H9 (cell line): Measurements from ENCODE around the gene ARHGAP24. TPM values are rescaled to one million over a fixed set of nuclear protein-coding genes. Genes with fewer than 3 reads are reported as not detected.

Experiments
- DNase-seq: peaks from one replicate; pipeline ENCODE4 v3.0.0-alpha.2; 2017
- H2AFZ ChIP-seq: one replicate; pipeline ENCODE4 v1.6.1; 2013; ENCODE audit warnings: mild to moderate bottlenecking, low read length, control low read depth, moderate library complexity
- H2AK5ac ChIP-seq: 2 replicates; pipeline ENCODE4 v1.6.1; 2013; ENCODE audit warnings: low read length, control low read depth, mixed read lengths; ENCODE audit not compliant: insufficient read length
- H2BK120ac ChIP-seq: one replicate; pipeline ENCODE4 v1.6.1; 2013; ENCODE audit warnings: low read depth, mild to moderate bottlenecking, low read length, control low read depth, inconsistent platforms; ENCODE audit not compliant: poor library complexity, severe bottlenecking
- H2BK12ac ChIP-seq: 2 replicates; pipeline ENCODE4 v1.6.1; 2013; ENCODE audit warnings: low read length, control low read depth, mixed read lengths, low read depth; ENCODE audit not compliant: insufficient read length
- H2BK15ac ChIP-seq: 2 replicates; pipeline ENCODE4 v1.6.1; 2013; ENCODE audit warnings: low read depth, low read length, control low read depth
- H2BK20ac ChIP-seq: one replicate; pipeline ENCODE4 v1.6.1; 2013; ENCODE audit warnings: low read depth, mild to moderate bottlenecking, low read length, control low read depth, inconsistent platforms; ENCODE audit not compliant: poor library complexity, severe bottlenecking
- H2BK5ac ChIP-seq: 2 replicates; pipeline ENCODE4 v1.6.1; 2013; ENCODE audit warnings: low read length, control low read depth, mixed read lengths; ENCODE audit not compliant: insufficient read length
- H3K14ac ChIP-seq: 2 replicates; pipeline ENCODE4 v1.6.1; 2013; ENCODE audit warnings: low read length, control low read depth; ENCODE audit not compliant: insufficient read depth
- H3K18ac ChIP-seq: 2 replicates; pipeline ENCODE4 v1.6.1; 2013; ENCODE audit warnings: low read depth, mild to moderate bottlenecking, mixed read lengths, low read length, control low read depth; ENCODE audit not compliant: insufficient read length
- H3K23ac ChIP-seq: 2 replicates; pipeline ENCODE4 v1.6.1; 2013; ENCODE audit warnings: low read length, control low read depth, mixed read lengths, low read depth; ENCODE audit not compliant: insufficient read length
- H3K23me2 ChIP-seq: 2 replicates; pipeline ENCODE4 v1.6.1; 2013; ENCODE audit warnings: low read depth, mild to moderate bottlenecking, mixed read lengths, low read length, control low read depth; ENCODE audit not compliant: insufficient read length, poor library complexity, severe bottlenecking
- H3K27ac ChIP-seq: 2 replicates; pipeline ENCODE4 v1.5.1; 2013; ENCODE audit warnings: low read length, control low read depth, mixed read lengths, low read depth; ENCODE audit not compliant: insufficient read length
- H3K27me3 ChIP-seq: 2 replicates; pipeline ENCODE4 v1.6.1; 2013; ENCODE audit warnings: low read length, control low read depth, inconsistent platforms; ENCODE audit not compliant: insufficient read depth
- H3K4ac ChIP-seq: 2 replicates; pipeline ENCODE4 v1.6.1; 2013; ENCODE audit warnings: low read depth, mild to moderate bottlenecking, control low read depth, inconsistent platforms, low read length, moderate library complexity
- H3K4me1 ChIP-seq: 2 replicates; pipeline ENCODE4 v1.6.1; 2013; ENCODE audit warnings: low read length, control low read depth, inconsistent platforms; ENCODE audit not compliant: insufficient read depth
- H3K4me2 ChIP-seq: 2 replicates; pipeline ENCODE4 v1.6.1; 2013; ENCODE audit warnings: low read length, control low read depth, mixed read lengths; ENCODE audit not compliant: insufficient read length, insufficient read depth
- H3K56ac ChIP-seq: 2 replicates; pipeline ENCODE4 v1.6.1; 2013; ENCODE audit warnings: low read depth, mild to moderate bottlenecking, mixed read lengths, low read length, control low read depth; ENCODE audit not compliant: insufficient read length
- H3K79me1 ChIP-seq: 2 replicates; pipeline ENCODE4 v1.6.1; 2013; ENCODE audit warnings: low read depth, mild to moderate bottlenecking, moderate library complexity, low read length, control low read depth, inconsistent platforms; ENCODE audit not compliant: insufficient read depth, poor library complexity, severe bottlenecking
- H3K79me2 ChIP-seq: 2 replicates; pipeline ENCODE4 v1.6.1; 2013; ENCODE audit warnings: low read length, control low read depth, inconsistent platforms; ENCODE audit not compliant: insufficient read depth
- H3K9ac ChIP-seq: 2 replicates; pipeline ENCODE4 v1.6.1; 2013; ENCODE audit warnings: low read length, control low read depth, mixed read lengths; ENCODE audit not compliant: insufficient read length; ENCODE audit errors: extremely low read depth
- H3K9me3 ChIP-seq: one replicate; pipeline ENCODE4 v1.6.1; 2013; ENCODE audit warnings: low read depth, low read length, inconsistent platforms; ENCODE audit not compliant: control insufficient read depth
- H3T11ph ChIP-seq: one replicate; pipeline ENCODE4 v1.6.1; 2013; ENCODE audit warnings: mild to moderate bottlenecking, low read length, control low read depth, inconsistent platforms
- H4K20me1 ChIP-seq: one replicate; pipeline ENCODE4 v1.6.1; 2013; ENCODE audit not compliant: control insufficient read depth, insufficient read length, insufficient read depth
- H4K5ac ChIP-seq: 2 replicates; pipeline ENCODE4 v1.6.1; 2013; ENCODE audit warnings: low read depth, mild to moderate bottlenecking, mixed read lengths, low read length, control low read depth; ENCODE audit not compliant: insufficient read length
- H4K8ac ChIP-seq: replicated peaks from 2 replicates; pipeline ENCODE4 v1.6.1; 2013; ENCODE audit warnings: low read length, control low read depth, mixed read lengths, low read depth; ENCODE audit not compliant: insufficient read length
- H4K91ac ChIP-seq: 2 replicates; pipeline ENCODE4 v1.6.1; 2013; ENCODE audit warnings: low read depth, mild to moderate bottlenecking, moderate library complexity, mixed read lengths, low read length, control low read depth; ENCODE audit not compliant: insufficient read length
- H3K27ac Mint-ChIP-seq, 3 experiments: 2 replicates in 2 of 3; 3 replicates in 1 of 3; pipeline ENCODE4 v1.8.0; 2020 to 2021; ENCODE audit warnings: mixed read lengths in 3 of 3, mild to moderate bottlenecking in 1 of 3, moderate library complexity in 1 of 3
- H3K27me3 Mint-ChIP-seq: 2 replicates; pipeline ENCODE4 v1.8.0; 2021; ENCODE audit warnings: low read depth, mild to moderate bottlenecking, moderate library complexity, mixed read lengths
- H3K36me3 Mint-ChIP-seq, 3 experiments: 2 replicates in 2 of 3; 3 replicates in 1 of 3; pipeline ENCODE4 v1.8.0; 2020 to 2021; ENCODE audit warnings: low read depth in 3 of 3, mixed read lengths in 3 of 3; ENCODE audit not compliant: insufficient read depth in 1 of 3
- H3K4me1 Mint-ChIP-seq, 2 experiments: 2 replicates each; pipeline ENCODE4 v1.8.0; 2020; ENCODE audit warnings: mixed read lengths in 2 of 2
- H3K4me3 Mint-ChIP-seq, 2 experiments: 2 replicates in 1 of 2; 3 replicates in 1 of 2; pipeline ENCODE4 v1.8.0; 2020 to 2021; ENCODE audit warnings: mild to moderate bottlenecking in 2 of 2, mixed read lengths in 2 of 2, moderate library complexity in 1 of 2
- H3K9me3 Mint-ChIP-seq, 2 experiments: 2 replicates in 1 of 2; 3 replicates in 1 of 2; pipeline ENCODE4 v1.8.0; 2020; ENCODE audit warnings: mild to moderate bottlenecking in 2 of 2, mixed read lengths in 2 of 2, moderate library complexity in 1 of 2
- WGBS: extraction: QIAGEN DNeasy Blood & Tissue Kit; methylation state at CpG from one replicate; pipeline ENCODE4 v1.1.7; 2013; ENCODE audit warnings: missing lambda C conversion rate, low lambda C conversion rate, mixed read lengths; ENCODE audit not compliant: insufficient read length; ENCODE audit errors: extremely low coverage; 5-methylcytosine and 5-hydroxymethylcytosine counted together
- total RNA-seq: library from RNA; stranded (reverse); gene quantifications from 2 replicates; pipeline ENCODE4 v1.2.1, GENCODE V29; 2021
- TF ChIP-seq, protein P1 (sequence below): fragments of 200-600 bp; sonication (generic); conservative IDR thresholded peaks from 3 replicates; pipeline ENCODE4 v1.8.0; 2021; ENCODE audit warnings: antibody characterized with exemption, mild to moderate bottlenecking

Gene ARHGAP24
- total RNA-seq, 1 experiment from 2014 or later = 0.37 TPM

DNA sequence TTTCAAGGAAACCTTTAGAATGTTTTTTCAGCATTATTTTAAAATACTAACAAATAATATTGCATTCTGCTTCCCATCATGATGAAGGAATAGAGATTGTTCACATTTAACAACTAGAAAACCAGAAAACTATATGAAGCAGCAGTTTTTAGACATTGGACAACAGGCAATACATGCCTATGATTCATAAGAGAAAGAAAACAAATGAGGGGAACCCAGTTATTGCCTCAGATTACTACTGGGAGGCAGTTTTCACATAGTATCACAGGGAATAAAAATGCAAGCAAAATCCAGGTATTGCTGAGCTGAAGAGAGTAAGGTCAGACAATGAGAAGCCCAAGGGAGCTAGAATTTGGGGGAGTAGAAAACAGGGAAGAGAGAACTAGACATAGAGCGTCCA lies 511.3 kb downstream of the ARHGAP24 start:
- H3K36me3 Mint-ChIP-seq = no peaks in the 10 kb centered on the region; a peak in 1 of 7 replicates
- H3K27ac Mint-ChIP-seq = no peak overlapping the region
- Histone ChIP-seq H4K91ac (no peak overlapping the region), H3K79me1 (no peaks in the 10 kb centered on the region), H2BK12ac (no peak overlapping the region), H3T11ph (no peak overlapping the region), H3K18ac (no peak overlapping the region), H2BK15ac (no peak overlapping the region), H2BK5ac (no peak overlapping the region), H3K56ac (no peak overlapping the region), H3K27ac (no peak overlapping the region), H3K14ac (no peak overlapping the region), H4K5ac (no peak overlapping the region), H3K27me3 (no peaks in the 10 kb centered on the region), H3K4me2 (no peak overlapping the region), H2BK20ac (no peak overlapping the region), H4K8ac (no peak overlapping the region), H3K4me1 (no peaks in the 10 kb centered on the region), H3K9ac (no peak overlapping the region), H2BK120ac (no peak overlapping the region), H4K20me1 (no peaks in the 10 kb centered on the region), H2AK5ac (no peak overlapping the region), H3K23ac (no peak overlapping the region), H3K79me2 (no peaks in the 10 kb centered on the region), H3K9me3 (no peaks in the 10 kb centered on the region), H2AFZ (no peak overlapping the region), H3K23me2 (no peaks in the 10 kb centered on the region), H3K4ac (no peak overlapping the region)
- no peaks in the 10 kb centered on the region for H3K9me3 Mint-ChIP-seq
- no peak for DNase-seq
- no peak overlapping the region for H3K4me3 Mint-ChIP-seq
- no peaks in the 10 kb centered on the region for H3K4me1 Mint-ChIP-seq
- TF ChIP-seq, protein P1, sequence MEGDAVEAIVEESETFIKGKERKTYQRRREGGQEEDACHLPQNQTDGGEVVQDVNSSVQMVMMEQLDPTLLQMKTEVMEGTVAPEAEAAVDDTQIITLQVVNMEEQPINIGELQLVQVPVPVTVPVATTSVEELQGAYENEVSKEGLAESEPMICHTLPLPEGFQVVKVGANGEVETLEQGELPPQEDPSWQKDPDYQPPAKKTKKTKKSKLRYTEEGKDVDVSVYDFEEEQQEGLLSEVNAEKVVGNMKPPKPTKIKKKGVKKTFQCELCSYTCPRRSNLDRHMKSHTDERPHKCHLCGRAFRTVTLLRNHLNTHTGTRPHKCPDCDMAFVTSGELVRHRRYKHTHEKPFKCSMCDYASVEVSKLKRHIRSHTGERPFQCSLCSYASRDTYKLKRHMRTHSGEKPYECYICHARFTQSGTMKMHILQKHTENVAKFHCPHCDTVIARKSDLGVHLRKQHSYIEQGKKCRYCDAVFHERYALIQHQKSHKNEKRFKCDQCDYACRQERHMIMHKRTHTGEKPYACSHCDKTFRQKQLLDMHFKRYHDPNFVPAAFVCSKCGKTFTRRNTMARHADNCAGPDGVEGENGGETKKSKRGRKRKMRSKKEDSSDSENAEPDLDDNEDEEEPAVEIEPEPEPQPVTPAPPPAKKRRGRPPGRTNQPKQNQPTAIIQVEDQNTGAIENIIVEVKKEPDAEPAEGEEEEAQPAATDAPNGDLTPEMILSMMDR = no peak
- WGBS = no CpG with 5 or more reads among the region's 1 CpG
- no peaks in the 10 kb centered on the region for H3K27me3 Mint-ChIP-seq
